ENCODE data around the gene PPP1R37.

The PPP1R37 gene

GRCh38 chr19:45050036-45050435 lies 42.9 kb upstream of the PPP1R37 start:
- ChIA-PET CTCF (interaction anchor here (0.6 to 3.7 kb wide), 3 partner anchors 8 to 10 kb away, joined by 3 to 27 read pairs (median 3); no protein-coding TSS in a partner anchor), POLR2A (interaction anchor here (0.9 kb wide), 1 partner anchor 11 kb away, joined by 3 read pairs; no protein-coding TSS in a partner anchor)
- TF ChIP-seq CTCF (IDR thresholded peaks at IDR 0.05; ENCODE audit: insufficient read depth, low read length, missing control alignments): no peak
- no peak overlapping the region for H3K4me3 ChIP-seq (ENCODE audit: low read depth, low read length)
- DNase-seq (ENCODE audit: low read depth, low spot score): no peak

- H3K4me3 ChIP-seq (ENCODE audit: low read depth, low read length): no peak overlapping the region
- POLR2A ChIA-PET: no interaction called here
- CTCF ChIA-PET: interaction anchor here (0.9 to 3.7 kb wide), 3 partner anchors 8 to 126 kb away, joined by 3 to 27 read pairs (median 3); partner anchors contain the start of gene TRAPPC6A
- TF ChIP-seq CTCF (IDR thresholded peaks at IDR 0.05; ENCODE audit: insufficient read depth, low read length, missing control alignments): no peak
- no peak for DNase-seq (ENCODE audit: low read depth, low spot score)
Observed at GRCh38 chr19:45051929-45052579, 40.9 kb upstream of the PPP1R37 start.

- no peak for TF ChIP-seq CTCF (IDR thresholded peaks at IDR 0.05; ENCODE audit: insufficient read depth, low read length, missing control alignments)
- H3K4me3 ChIP-seq (ENCODE audit: low read depth, low read length): no peak overlapping the region
- ChIA-PET CTCF (interaction anchor here (1.1 to 1.6 kb wide), 3 partner anchors 14 to 40 kb away, joined by 3 to 6 read pairs (median 3); no protein-coding TSS in a partner anchor), POLR2A (interaction anchor here (0.7 to 1.3 kb wide), 2 partner anchors 13 to 18 kb away, joined by 3 to 4 read pairs; partner anchors contain the start of gene CLASRP)
- no peak for DNase-seq (ENCODE audit: low read depth, low spot score)
Observed at GRCh38 chr19:45056831-45057230, 36.1 kb upstream of the PPP1R37 start.

GRCh38 chr19:45057444-45057843 lies 35.5 kb upstream of the PPP1R37 start:
- no peak for DNase-seq (ENCODE audit: low read depth, low spot score)
- no peak overlapping the region for H3K4me3 ChIP-seq (ENCODE audit: low read depth, low read length)
- POLR2A ChIA-PET: interaction anchor here (0.7 to 1.3 kb wide), 2 partner anchors 14 to 18 kb away, joined by 3 to 4 read pairs; partner anchors contain the start of gene CLASRP
- CTCF ChIA-PET: interaction anchor here (1.1 to 1.6 kb wide), 3 partner anchors 15 to 40 kb away, joined by 3 to 6 read pairs (median 3); no protein-coding TSS in a partner anchor
- no peak for TF ChIP-seq CTCF (IDR thresholded peaks at IDR 0.05; ENCODE audit: insufficient read depth, low read length, missing control alignments)

GRCh38 chr19:45058622-45059159 lies 34.3 kb upstream of the PPP1R37 start:
- ChIA-PET CTCF (interaction anchor here (0.6 to 5.2 kb wide), 13 partner anchors 9 to 542 kb away, joined by 3 to 85 read pairs (median 6); partner anchors contain the start of gene CLASRP), POLR2A (no interaction called here)
- no peak for DNase-seq (ENCODE audit: low read depth, low spot score)
- no peak for TF ChIP-seq CTCF (IDR thresholded peaks at IDR 0.05; ENCODE audit: insufficient read depth, low read length, missing control alignments)
- H3K4me3 ChIP-seq (ENCODE audit: low read depth, low read length): no peak overlapping the region
